Mesenchymal stem cell (in vitro differentiated cells and primary cell): Measurements from ENCODE around the gene CYP20A1.

ENCODE experiments used
- DNase-seq: peaks from one replicate; pipeline ENCODE4 v3.0.0-alpha.2; 2013
- H2AFZ ChIP-seq: one replicate; pipeline ENCODE4 v1.6.1; 2013; ENCODE audit warnings: low read depth, mild to moderate bottlenecking, control low read depth, inconsistent platforms, low read length, moderate library complexity
- H2AK5ac ChIP-seq: 2 replicates; pipeline ENCODE4 v1.6.1; 2013; ENCODE audit warnings: low read length, moderate library complexity, mild to moderate bottlenecking, inconsistent platforms; ENCODE audit not compliant: severe bottlenecking
- H2BK120ac ChIP-seq: one replicate; pipeline ENCODE4 v1.6.1; 2013; ENCODE audit warnings: low read depth, mild to moderate bottlenecking, inconsistent platforms, low read length, moderate library complexity
- H2BK12ac ChIP-seq, 2 experiments: one replicate each; pipeline ENCODE4 v1.6.1; 2013; ENCODE audit warnings: inconsistent platforms in 2 of 2, low read length in 2 of 2, mild to moderate bottlenecking in 2 of 2, moderate library complexity in 2 of 2, control low read depth in 1 of 2
- H2BK15ac ChIP-seq: one replicate; pipeline ENCODE4 v1.6.1; 2013; ENCODE audit warnings: mild to moderate bottlenecking, low read depth, inconsistent platforms; ENCODE audit not compliant: poor library complexity, severe bottlenecking
- H2BK5ac ChIP-seq: 2 replicates; pipeline ENCODE4 v1.6.1; 2013; ENCODE audit warnings: low read depth, mild to moderate bottlenecking, low read length, control low read depth, inconsistent platforms; ENCODE audit not compliant: poor library complexity, severe bottlenecking
- H3K14ac ChIP-seq, 2 experiments: one replicate each; pipeline ENCODE4 v1.6.1; 2013; ENCODE audit warnings: inconsistent platforms in 2 of 2, low read length in 2 of 2, control low read depth in 1 of 2, mild to moderate bottlenecking in 1 of 2, moderate library complexity in 1 of 2
- H3K18ac ChIP-seq, 2 experiments: one replicate each; pipeline ENCODE4 v1.6.1; 2013; ENCODE audit warnings: inconsistent platforms in 2 of 2, low read length in 2 of 2, control low read depth in 1 of 2, low read depth in 1 of 2, mild to moderate bottlenecking in 1 of 2
- H3K23ac ChIP-seq, 2 experiments: one replicate each; pipeline ENCODE4 v1.6.1; 2013; ENCODE audit warnings: inconsistent platforms in 2 of 2, low read length in 2 of 2, mild to moderate bottlenecking in 2 of 2, moderate library complexity in 2 of 2, control low read depth in 1 of 2
- H3K27ac ChIP-seq: 2 replicates; pipeline ENCODE4 v1.5.1; 2013; ENCODE audit warnings: mild to moderate bottlenecking, moderate library complexity, low read length, control low read depth, inconsistent platforms; ENCODE audit not compliant: poor library complexity, severe bottlenecking
- H3K27me3 ChIP-seq, 2 experiments: 2 replicates each; pipeline versions ENCODE4 v1.6.1 to v1.7.0; 2013; ENCODE audit warnings: low read length in 2 of 2, mild to moderate bottlenecking in 2 of 2, moderate library complexity in 2 of 2, control low read depth in 1 of 2, inconsistent platforms in 1 of 2; ENCODE audit not compliant: control insufficient read depth in 1 of 2, insufficient read depth in 1 of 2
- H3K36me3 ChIP-seq, 2 experiments: 2 replicates each; pipeline versions ENCODE4 v1.6.1 to v1.7.0; 2013; ENCODE audit warnings: low read length in 2 of 2, control low read depth in 1 of 2, inconsistent platforms in 1 of 2, low read depth in 1 of 2, mild to moderate bottlenecking in 1 of 2; ENCODE audit not compliant: insufficient read depth in 2 of 2, control insufficient read depth in 1 of 2
- H3K4ac ChIP-seq, 2 experiments: one replicate each; pipeline ENCODE4 v1.6.1; 2013; ENCODE audit warnings: inconsistent platforms in 2 of 2, low read length in 2 of 2, mild to moderate bottlenecking in 2 of 2, moderate library complexity in 2 of 2, control low read depth in 1 of 2, low read depth in 1 of 2
- H3K4me1 ChIP-seq: 2 replicates; pipeline ENCODE4 v1.6.1; 2013; ENCODE audit warnings: low read depth, low read length, control low read depth; ENCODE audit not compliant: control insufficient read depth, insufficient read depth
- H3K4me2 ChIP-seq: 2 replicates; pipeline ENCODE4 v1.6.1; 2013; ENCODE audit warnings: low read length, mild to moderate bottlenecking, inconsistent platforms; ENCODE audit not compliant: poor library complexity, severe bottlenecking
- H3K4me3 ChIP-seq, 2 experiments: 2 replicates each; pipeline versions ENCODE4 v1.5.1 to v1.7.0; 2013; ENCODE audit warnings: low read length in 2 of 2, mild to moderate bottlenecking in 2 of 2, control low read depth in 1 of 2, low read depth in 1 of 2; ENCODE audit not compliant: insufficient read depth in 1 of 2
- H3K79me1 ChIP-seq: replicated peaks from 2 replicates; pipeline ENCODE4 v1.6.1; 2013; ENCODE audit warnings: mild to moderate bottlenecking, control low read depth, low read length, inconsistent platforms; ENCODE audit not compliant: poor library complexity, severe bottlenecking
- H3K9ac ChIP-seq: 2 replicates; pipeline ENCODE4 v1.7.0; 2013; ENCODE audit warnings: mild to moderate bottlenecking, low read length, moderate library complexity
- H3K9me3 ChIP-seq: 2 replicates; pipeline ENCODE4 v1.7.0; 2013; ENCODE audit warnings: mild to moderate bottlenecking, low read length; ENCODE audit not compliant: control insufficient read depth
- H4K8ac ChIP-seq: one replicate; pipeline ENCODE4 v1.6.1; 2013; ENCODE audit warnings: inconsistent platforms, mild to moderate bottlenecking, low read length, moderate library complexity
- H4K91ac ChIP-seq: one replicate; pipeline ENCODE4 v1.6.1; 2013; ENCODE audit warnings: mild to moderate bottlenecking, low read length, inconsistent platforms
- WGBS: methylation state at CpG from one replicate; pipeline ENCODE4 v1.1.7; 2013; ENCODE audit warnings: mixed read lengths; 5-methylcytosine and 5-hydroxymethylcytosine counted together

Gene CYP20A1

GRCh38 chr2:203240491-203240890 lies 1.7 kb downstream of the CYP20A1 start:
- Histone ChIP-seq H3K4me2 (no peak overlapping the region), H3K4ac (no peak overlapping the region), H3K18ac (no peak overlapping the region), H4K8ac (no peak overlapping the region), H3K23ac (no peak overlapping the region), H2AK5ac (no peak overlapping the region), H2BK5ac (no peak overlapping the region), H4K91ac (no peak overlapping the region), H2BK120ac (no peak overlapping the region), H3K14ac (no peak overlapping the region), H3K4me3 (peak overlapping the region in 1 of 2 experiments; percentile 97), H3K4me1 (peaks cover 3% of the 10 kb centered on the region), H3K9me3 (no peaks in the 10 kb centered on the region), H2AFZ (no peak overlapping the region), H3K27me3 (no peaks in the 10 kb centered on the region), H3K79me1 (peaks cover 19% of the 10 kb centered on the region), H3K27ac (no peak overlapping the region), H3K36me3 (peaks cover 9 to 16% of the 10 kb centered on the region in 2 experiments), H2BK15ac (no peak overlapping the region), H3K9ac (peak overlapping the region; percentile 99), H2BK12ac (no peak overlapping the region)
- no peak for DNase-seq
- 93% methylated on average over 5 of the region's 5 CpGs for WGBS

DNA sequence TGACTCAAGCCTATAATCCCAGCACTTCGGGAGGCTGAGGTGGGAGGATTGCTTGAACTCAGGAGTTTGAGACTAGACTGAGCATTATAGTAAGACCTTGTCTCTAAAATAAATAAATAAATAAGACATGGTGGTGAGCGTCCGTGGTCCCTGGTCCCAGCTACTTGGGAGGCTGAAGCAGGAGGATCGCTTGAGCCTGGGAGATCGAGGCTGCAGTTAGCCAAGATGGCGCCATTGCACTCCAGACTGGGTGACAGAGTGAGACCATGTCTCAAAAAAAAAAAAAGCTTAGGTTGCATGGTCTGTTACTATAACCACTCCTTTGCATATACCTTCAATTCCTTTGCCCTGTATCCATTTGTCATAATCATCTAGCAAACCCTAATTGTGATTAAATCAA lies 3.7 kb downstream of the CYP20A1 start:
- Histone ChIP-seq H4K91ac (no peak overlapping the region), H3K9me3 (no peaks in the 10 kb centered on the region), H3K4me1 (peaks cover 3% of the 10 kb centered on the region), H3K36me3 (peaks cover 9 to 29% of the 10 kb centered on the region in 2 experiments), H4K8ac (no peak overlapping the region), H2BK12ac (no peak overlapping the region), H3K4ac (no peak overlapping the region), H2AK5ac (no peak overlapping the region), H3K4me3 (no peak overlapping the region), H3K14ac (no peak overlapping the region), H2BK120ac (no peak overlapping the region), H3K27ac (no peak overlapping the region), H3K4me2 (no peak overlapping the region), H2BK5ac (no peak overlapping the region), H3K79me1 (peaks cover 23% of the 10 kb centered on the region), H3K23ac (no peak overlapping the region), H3K27me3 (no peaks in the 10 kb centered on the region), H2BK15ac (no peak overlapping the region), H2AFZ (no peak overlapping the region), H3K18ac (no peak overlapping the region), H3K9ac (no peak overlapping the region)
- DNase-seq: no peak
- 94% methylated on average over 6 of the region's 6 CpGs for WGBS

- no peak for DNase-seq
- Histone ChIP-seq H3K4me3 (no peak overlapping the region), H3K9me3 (no peaks in the 10 kb centered on the region), H2BK5ac (no peak overlapping the region), H2BK12ac (no peak overlapping the region), H4K8ac (no peak overlapping the region), H3K4ac (no peak overlapping the region), H3K4me1 (no peaks in the 10 kb centered on the region), H3K18ac (no peak overlapping the region), H2AFZ (no peak overlapping the region), H3K23ac (no peak overlapping the region), H3K36me3 (peaks cover 17 to 46% of the 10 kb centered on the region in 2 experiments), H3K9ac (no peak overlapping the region), H2BK15ac (no peak overlapping the region), H3K79me1 (peaks cover 21% of the 10 kb centered on the region), H3K27me3 (no peaks in the 10 kb centered on the region), H4K91ac (no peak overlapping the region), H2BK120ac (no peak overlapping the region), H3K27ac (no peak overlapping the region), H3K4me2 (no peak overlapping the region), H2AK5ac (no peak overlapping the region), H3K14ac (no peak overlapping the region)
- WGBS: 100% methylated on average over 1 of the region's 3 CpGs
Measured at GRCh38 chr2:203246646-203247045, 7.8 kb downstream of the CYP20A1 start.

- H3K27ac ChIP-seq: no peak overlapping the region
- no peaks in the 10 kb centered on the region for H3K9me3 ChIP-seq
- H3K23ac ChIP-seq: no peak overlapping the region
- H4K91ac ChIP-seq: no peak overlapping the region
- H4K8ac ChIP-seq: peak overlapping the region; percentile 24
- H3K4ac ChIP-seq: no peak overlapping the region
- H3K79me1 ChIP-seq: peaks cover 35% of the 10 kb centered on the region
- no peak overlapping the region for H2BK5ac ChIP-seq
- 98% methylated on average over 13 of the region's 13 CpGs for WGBS
- H2AK5ac ChIP-seq: no peak overlapping the region
- no peak overlapping the region for H3K4me3 ChIP-seq
- H3K18ac ChIP-seq: no peak overlapping the region
- H3K9ac ChIP-seq: no peak overlapping the region
- H2AFZ ChIP-seq: no peak overlapping the region
- H2BK15ac ChIP-seq: no peak overlapping the region
- no peak overlapping the region for H2BK12ac ChIP-seq
- no peaks in the 10 kb centered on the region for H3K27me3 ChIP-seq
- peaks cover 34 to 60% of the 10 kb centered on the region in 2 experiments for H3K36me3 ChIP-seq
- DNase-seq: no peak
- H3K4me1 ChIP-seq: no peaks in the 10 kb centered on the region
- H3K4me2 ChIP-seq: no peak overlapping the region
- H2BK120ac ChIP-seq: no peak overlapping the region
- H3K14ac ChIP-seq: no peak overlapping the region
Measured at GRCh38 chr2:203252818-203253217, 14.0 kb downstream of the CYP20A1 start.
